ENCODE results near the gene PDX1.

Gene PDX1

GRCh38 chr13:27972478-27972820 lies 52.6 kb downstream of the PDX1 start:
- no peak for TF ChIP-seq CTCF (conservative IDR thresholded peaks at IDR 0.05; ENCODE audit: low read depth, low read length)
- no peak for DNase-seq (ENCODE audit: low read depth)

GRCh38 chr13:27973291-27973690 lies 53.5 kb downstream of the PDX1 start:
- TF ChIP-seq CTCF (conservative IDR thresholded peaks at IDR 0.05; ENCODE audit: low read depth, low read length), result no peak
- no peak overlapping the region for H3K4me3 ChIP-seq (ENCODE audit: low read length)
- DNase-seq (ENCODE audit: low read depth), result no peak

More at GRCh38 chr13:27972478-27972820, 52.6 kb downstream of the PDX1 start:
- no peak overlapping the region for H3K4me3 ChIP-seq (ENCODE audit: low read length)

GRCh38 chr13:27973961-27974662 lies 54.3 kb downstream of the PDX1 start:
- no peak for TF ChIP-seq CTCF (conservative IDR thresholded peaks at IDR 0.05; ENCODE audit: low read depth, low read length)
- DNase-seq (ENCODE audit: low read depth), result no peak
- H3K4me3 ChIP-seq (ENCODE audit: low read length), result no peak overlapping the region
